Measurements from ENCODE around the gene CSF3R.

The CSF3R gene

DNA sequence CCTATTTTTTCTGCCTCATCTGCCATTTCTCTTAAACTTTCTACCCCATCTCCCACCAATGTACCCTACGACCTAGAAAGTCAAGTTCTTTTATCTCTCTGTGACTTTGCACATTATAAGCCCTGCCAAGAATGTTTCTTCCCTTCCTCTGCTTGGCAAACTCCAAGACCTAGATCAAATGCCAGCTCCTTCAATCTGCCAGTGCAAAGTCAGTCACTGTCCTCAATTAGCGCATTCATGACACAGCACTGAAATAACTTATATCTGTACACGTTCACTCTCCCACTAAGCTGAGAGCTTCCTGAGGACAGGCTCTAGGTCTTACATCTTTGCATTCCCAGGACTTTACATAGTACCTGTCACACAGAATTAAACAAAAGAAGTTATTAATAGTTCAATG lies 63.6 kb downstream of the CSF3R start:
- H3K4me3 ChIP-seq (ENCODE audit: low read depth, low read length) = no peak overlapping the region
- DNase-seq (ENCODE audit: low read depth, low spot score) = no peak
- no peak for TF ChIP-seq CTCF (IDR thresholded peaks at IDR 0.05; ENCODE audit: low read depth, low read length)
- in situ Hi-C loops (cut with HindIII; ENCODE audit: low sequenced_read_pairs) = loop anchor here (25.0 kb wide), 1 partner anchor 282 kb away; the partner anchor contains the start of genes COL8A2 and TRAPPC3

- DNase-seq (ENCODE audit: low read depth, low spot score) = no peak
- no peak overlapping the region for H3K4me3 ChIP-seq (ENCODE audit: low read depth, low read length)
- in situ Hi-C loops (cut with HindIII; ENCODE audit: low sequenced_read_pairs) = loop anchor here (25.0 kb wide), 1 partner anchor 281 kb away; the partner anchor contains the start of genes COL8A2 and TRAPPC3
- no peak for TF ChIP-seq CTCF (IDR thresholded peaks at IDR 0.05; ENCODE audit: low read depth, low read length)
Observed at GRCh38 chr1:36417931-36418330, 64.8 kb downstream of the CSF3R start.

Measured in astrocyte of the spinal cord (primary cell).